H1 (cell line): ENCODE data around the gene SMARCAL1. TPM values are rescaled to one million over a fixed set of nuclear protein-coding genes. Genes with fewer than 3 reads are reported as not detected.

Experiments
- CTCF ChIA-PET: fragments of 300-600 bp; sonication (Branson Sonifier 250); formaldehyde crosslinking; loops from one replicate; lab custom pipeline; 2021; ENCODE audit not compliant: partially characterized antibody; lab: Charles Lee
- POLR2A ChIA-PET: fragments of 300-600 bp; sonication (Branson Sonifier 250); formaldehyde crosslinking; loops from one replicate; lab custom pipeline; 2021; ENCODE audit warnings: inconsistent platforms; ENCODE audit not compliant: partially characterized antibody; lab: Charles Lee
- DNase-seq, 2 experiments: peaks; one replicate each; pipeline versions ENCODE4 v3.0.0 to v3.0.0-alpha.2; 2010 to 2022; ENCODE audit warnings: low spot score in 2 of 2, low read depth in 1 of 2, mixed read lengths in 1 of 2
- FAIRE-seq: peaks from 2 replicates; lab custom pipeline; 2011; peaks lifted over from hg19 to GRCh38; lab: Jason Lieb, UNC
- H2AFZ ChIP-seq: 2 replicates; pipeline ENCODE4 v1.8.1; 2012; ENCODE audit warnings: low read length, inconsistent platforms
- H2AK5ac ChIP-seq: 2 replicates; pipeline ENCODE4 v1.6.1; 2013; ENCODE audit warnings: low read depth, low read length
- H2BK120ac ChIP-seq: replicated peaks from 2 replicates; pipeline ENCODE3; 2013; ENCODE audit warnings: low read depth, low read length, inconsistent platforms
- H2BK12ac ChIP-seq: 2 replicates; pipeline ENCODE4 v1.6.1; 2013; ENCODE audit warnings: low read depth, low read length
- H2BK15ac ChIP-seq: 2 replicates; pipeline ENCODE4 v1.6.1; 2013; ENCODE audit warnings: low read length
- H2BK20ac ChIP-seq: 2 replicates; pipeline ENCODE4 v1.6.1; 2013; ENCODE audit warnings: low read length
- H2BK5ac ChIP-seq: 2 replicates; pipeline ENCODE4 v1.6.1; 2013; ENCODE audit warnings: low read depth, low read length
- H3K14ac ChIP-seq: 2 replicates; pipeline ENCODE4 v1.6.1; 2013; ENCODE audit warnings: inconsistent platforms; ENCODE audit not compliant: insufficient read length
- H3K18ac ChIP-seq: 2 replicates; pipeline ENCODE4 v1.6.1; 2013; ENCODE audit warnings: low read length; ENCODE audit errors: extremely low read depth
- H3K23ac ChIP-seq: 2 replicates; pipeline ENCODE4 v1.6.1; 2013; ENCODE audit warnings: inconsistent platforms; ENCODE audit not compliant: insufficient read length
- H3K23me2 ChIP-seq: 2 replicates; pipeline ENCODE4 v1.6.1; 2013; ENCODE audit warnings: low read depth, low read length
- H3K27ac ChIP-seq: 2 replicates; pipeline ENCODE4 v1.6.1; 2011; ENCODE audit warnings: low read depth, low read length, inconsistent platforms
- H3K27me3 ChIP-seq, 4 experiments: replicated peaks in 1 of 4; 1 replicate in 1 of 4; 2 replicates in 3 of 4; pipeline versions ENCODE4 v1.6.1 to v1.8.1; 2011 to 2013; ENCODE audit warnings: low read length in 3 of 4, mild to moderate bottlenecking in 3 of 4, inconsistent platforms in 2 of 4, mixed read lengths in 2 of 4, moderate library complexity in 1 of 4; ENCODE audit not compliant: control insufficient read depth in 3 of 4, insufficient read depth in 3 of 4; ENCODE audit errors: extremely low read depth in 1 of 4
- H3K36me3 ChIP-seq, 4 experiments: 2 replicates each; pipeline versions ENCODE4 v1.6.1 to v1.8.1; 2011 to 2013; ENCODE audit warnings: mild to moderate bottlenecking in 4 of 4, low read length in 3 of 4, moderate library complexity in 2 of 4, control low read depth in 1 of 4, inconsistent platforms in 1 of 4; ENCODE audit not compliant: insufficient read depth in 4 of 4, control insufficient read depth in 2 of 4
- H3K4ac ChIP-seq: replicated peaks from 2 replicates; pipeline ENCODE3; 2013; ENCODE audit warnings: low read length, low read depth, mixed read lengths, inconsistent platforms; ENCODE audit not compliant: insufficient read length
- H3K4me1 ChIP-seq, 4 experiments: replicated peaks in 1 of 4; 1 replicate in 1 of 4; 2 replicates in 3 of 4; pipeline versions ENCODE4 v1.6.1 to v1.8.1; 2011 to 2013; ENCODE audit warnings: low read length in 3 of 4, inconsistent platforms in 2 of 4, mixed read lengths in 1 of 4; ENCODE audit not compliant: insufficient read depth in 4 of 4, control insufficient read depth in 3 of 4
- H3K4me2 ChIP-seq, 2 experiments: 2 replicates each; pipeline versions ENCODE4 v1.6.1 to v1.8.1; 2011 to 2013; ENCODE audit warnings: low read depth in 2 of 2, low read length in 2 of 2, control low read depth in 1 of 2, inconsistent platforms in 1 of 2, mild to moderate bottlenecking in 1 of 2; ENCODE audit not compliant: insufficient read depth in 1 of 2
- H3K4me3 ChIP-seq, 4 experiments: fragments of 200-600, 300-600 bp in 1 of 4; sonication (generic), shearing (Covaris generic), sonication (Bioruptor Twin) in 1 of 4; 2 replicates each; pipeline versions ENCODE4 v1.5.1 to v1.8.1; 2011 to 2016; ENCODE audit warnings: low read length in 4 of 4, low read depth in 3 of 4, control low read depth in 2 of 4, inconsistent platforms in 2 of 4, mild to moderate bottlenecking in 2 of 4, mixed read lengths in 1 of 4, moderate library complexity in 1 of 4; ENCODE audit not compliant: insufficient read depth in 2 of 4; ENCODE audit errors: extremely low read depth in 1 of 4
- H3K56ac ChIP-seq: replicated peaks from 2 replicates; pipeline ENCODE3; 2013; ENCODE audit warnings: low read depth, mild to moderate bottlenecking, mixed read lengths, low read length, inconsistent platforms; ENCODE audit not compliant: insufficient read length
- H3K79me1 ChIP-seq: 2 replicates; pipeline ENCODE4 v1.6.1; 2013; ENCODE audit warnings: low read depth, low read length, control low read depth
- H3K79me2 ChIP-seq, 2 experiments: 2 replicates each; pipeline versions ENCODE4 v1.6.1 to v1.8.1; 2012 to 2013; ENCODE audit warnings: low read length in 2 of 2, mild to moderate bottlenecking in 2 of 2, inconsistent platforms in 1 of 2; ENCODE audit not compliant: insufficient read depth in 2 of 2, control insufficient read depth in 1 of 2
- H3K9ac ChIP-seq, 4 experiments: replicated peaks in 1 of 4; 1 replicate in 1 of 4; 2 replicates in 3 of 4; pipeline versions ENCODE4 v1.6.1 to v1.8.1; 2011 to 2013; ENCODE audit warnings: low read depth in 3 of 4, low read length in 3 of 4, control low read depth in 2 of 4, mild to moderate bottlenecking in 2 of 4, moderate library complexity in 2 of 4, inconsistent platforms in 1 of 4; ENCODE audit errors: extremely low read depth in 1 of 4
- H3K9me3 ChIP-seq, 2 experiments: 2 replicates each; pipeline versions ENCODE4 v1.6.1 to v1.8.1; 2012 to 2013; ENCODE audit warnings: mild to moderate bottlenecking in 2 of 2, moderate library complexity in 2 of 2, control low read depth in 1 of 2, inconsistent platforms in 1 of 2, low read depth in 1 of 2, low read length in 1 of 2, mixed read lengths in 1 of 2; ENCODE audit not compliant: insufficient read depth in 2 of 2
- H4K20me1 ChIP-seq, 2 experiments: replicated peaks in 1 of 2; 2 replicates each; pipeline versions ENCODE3 to v1.8.1; 2011 to 2013; ENCODE audit warnings: inconsistent platforms in 2 of 2, low read length in 2 of 2, mild to moderate bottlenecking in 1 of 2; ENCODE audit not compliant: insufficient read depth in 2 of 2, control insufficient read depth in 1 of 2
- H4K5ac ChIP-seq: 2 replicates; pipeline ENCODE4 v1.6.1; 2013; ENCODE audit warnings: low read length, low read depth, mixed read lengths, inconsistent platforms; ENCODE audit not compliant: insufficient read length
- H4K8ac ChIP-seq: 2 replicates; pipeline ENCODE4 v1.8.0; 2013; ENCODE audit warnings: mild to moderate bottlenecking, moderate library complexity, low read length, inconsistent platforms; ENCODE audit not compliant: insufficient read depth; ENCODE audit errors: extremely low read depth
- H4K91ac ChIP-seq: replicated peaks from 2 replicates; pipeline ENCODE3; 2013; ENCODE audit warnings: low read length, mixed read lengths, inconsistent platforms; ENCODE audit not compliant: insufficient read length
- ASH2L ChIP-seq: fragments of 200-600, 300-600 bp; sonication (generic); IDR thresholded peaks from one replicate; pipeline ENCODE4 v1.7.1; 2017; ENCODE audit warnings: low read length
- KDM1A ChIP-seq: fragments of 200-600, 300-600 bp; sonication (generic); IDR thresholded peaks from 2 replicates; pipeline ENCODE4 v1.7.1; 2016; ENCODE audit warnings: mild to moderate bottlenecking, low read length, borderline replicate concordance
- MAFK ChIP-seq: IDR thresholded peaks from 2 replicates; pipeline ENCODE4 v1.6.1; 2012; ENCODE audit warnings: low read depth, mild to moderate bottlenecking, improper control_type of control experiment, low read length
- SRF ChIP-seq: IDR thresholded peaks from 2 replicates; pipeline ENCODE4 v1.6.1; 2011; ENCODE audit warnings: mild to moderate bottlenecking, low read depth, low read length, moderate library complexity
- TAF7 ChIP-seq: optimal IDR thresholded peaks from 2 replicates; pipeline ENCODE3; 2011; ENCODE audit warnings: low read depth, mild to moderate bottlenecking, inconsistent platforms, low read length, moderate library complexity, borderline replicate concordance
- TCF12 ChIP-seq: IDR thresholded peaks from 2 replicates; pipeline ENCODE4 v1.6.1; 2011; ENCODE audit warnings: low read depth, mild to moderate bottlenecking, low read length
- YY1 ChIP-seq: IDR thresholded peaks from 2 replicates; pipeline ENCODE4 v1.6.1; 2011; ENCODE audit warnings: low read depth, mild to moderate bottlenecking, low read length
- WGBS, 2 experiments: shearing (Covaris generic) in 1 of 2; methylation state at CpG; one replicate each; pipeline versions ENCODE4 v1.1.6 to v1.1.7; 2013 to 2015; ENCODE audit warnings: low lambda C conversion rate in 2 of 2, mixed read lengths in 2 of 2, inconsistent platforms in 1 of 2, low coverage in 1 of 2, missing lambda C conversion rate in 1 of 2; ENCODE audit not compliant: insufficient replicate concordance in 2 of 2, insufficient coverage in 1 of 2, insufficient read length in 1 of 2; ENCODE audit errors: extremely low coverage in 1 of 2, missing lambda C conversion rate in 1 of 2; 5-methylcytosine and 5-hydroxymethylcytosine counted together
- polyA plus RNA-seq, 7 experiments: library from polyadenylated mRNA; depleted of rRNA in 3 of 7; stranded (reverse) in 5 of 7; unstranded in 2 of 7; fragments of >200 nt in 5 of 7; fragments of 200-250 nt in 2 of 7; gene quantifications; 1 replicate in 5 of 7; 2 replicates in 1 of 7; 4 replicates in 1 of 7; pipeline versions ENCODE4 v1.2.1 to v1.2.3, GENCODE V29; 2011 to 2013; ENCODE audit warnings: missing spikeins in 2 of 7, mixed read lengths in 2 of 7
- total RNA-seq: library from RNA; stranded (reverse); fragmentation: NEBNext Ultra II Directional; extraction: Animal tissue kit (Norgen Biotek cat#: 25700); gene quantifications from 2 replicates; pipeline ENCODE4 v1.2.1, GENCODE V29; 2021
- TF ChIP-seq, protein P1 (sequence below), 3 experiments: IDR thresholded peaks; 1 replicate in 2 of 3; 2 replicates in 1 of 3; pipeline versions ENCODE4 v1.5.1 to v1.6.1; 2011; ENCODE audit warnings: low read length in 3 of 3, mild to moderate bottlenecking in 3 of 3, inconsistent platforms in 2 of 3, low read depth in 1 of 3, moderate library complexity in 1 of 3; ENCODE audit not compliant: insufficient read depth in 1 of 3; ENCODE audit errors: control extremely low read depth in 1 of 3

Gene SMARCAL1
- total and polyA plus RNA-seq, 2 of the 8 experiments (the other 6 are each of a cell fraction or from before 2014, with no cell fraction given): 17.6 to 17.9 TPM

DNA sequence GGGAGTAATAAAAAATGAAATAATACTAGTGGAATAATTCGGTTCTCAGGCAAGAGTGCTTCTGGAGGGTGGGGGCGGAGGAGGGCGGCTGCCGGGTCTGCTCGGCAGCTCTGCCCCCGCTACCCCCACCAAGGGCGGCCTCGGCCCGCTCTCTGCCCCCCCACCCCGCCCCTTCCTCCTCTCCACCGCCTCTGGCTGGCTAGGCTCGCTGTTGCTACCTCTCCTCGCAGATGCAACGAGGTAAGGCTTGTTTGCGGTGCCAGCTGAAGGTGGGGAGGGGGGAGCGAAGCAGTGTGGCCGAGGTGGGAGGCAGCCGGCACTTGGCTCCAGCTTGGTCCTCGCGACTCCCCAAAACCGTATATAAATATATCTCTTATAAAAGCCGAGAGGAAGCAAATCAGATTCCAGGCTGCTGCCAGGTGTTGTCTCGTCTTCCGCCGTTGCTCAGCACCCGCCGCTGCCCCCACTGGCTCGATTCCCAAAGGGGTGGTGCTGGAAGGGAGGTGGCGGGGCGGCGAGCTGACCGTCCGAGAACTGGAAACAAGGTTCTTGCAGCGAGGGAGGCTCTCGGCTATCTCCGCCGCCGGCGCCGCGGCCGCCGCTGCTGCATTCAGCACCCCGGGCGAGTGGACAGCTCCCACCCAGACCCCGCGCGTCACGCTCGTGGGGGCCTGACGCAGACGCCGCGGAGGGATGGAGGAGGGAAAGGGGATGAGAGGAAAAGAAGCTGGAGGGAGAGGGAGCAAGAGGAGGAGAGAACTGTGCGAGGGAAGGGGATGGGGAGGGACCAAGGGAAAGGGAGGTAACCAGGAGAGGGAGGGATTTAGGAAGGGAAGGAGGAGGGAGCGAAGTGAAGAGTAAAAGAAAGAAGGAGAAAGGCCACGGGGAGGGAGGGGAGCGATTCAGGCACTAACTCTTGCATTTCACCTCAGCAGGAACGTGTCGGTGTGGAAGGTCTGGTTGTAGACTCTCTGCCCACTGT is 40.3 kb upstream of the SMARCAL1 start, which contains the start of gene MARCHF4:
MARCHF4 (minus strand) TSS at position 763 of the 982 bp plus-strand sequence. CDS start 2,223 bp downstream, outside the sequence.
- H2AK5ac ChIP-seq: no peak within 1 kb of the TSS
- 0 out of 2 replicates have a peak within 1 kb of the TSS, but pooled peaks have one; percentile 7 for H4K8ac ChIP-seq
- no peak within 1 kb of the TSS for H2BK12ac ChIP-seq
- H2AFZ ChIP-seq: 0 out of 2 replicates have a peak within 1 kb of the TSS, but pooled peaks have one; percentile 5
- H3K79me2 ChIP-seq: no peaks in the 10 kb centered on the region
- no peak for FAIRE-seq
- no peak within 1 kb of the TSS for H2BK15ac ChIP-seq
- CTCF ChIA-PET: interaction anchor here (0.7 to 3.9 kb wide), 11 partner anchors 18 to 147 kb away, joined by 3 to 24 read pairs (median 3); no protein-coding TSS in a partner anchor
- H3K4me2 ChIP-seq: peak within 1 kb of the TSS; percentile 77 to 96
- no peak within 1 kb of the TSS for H3K18ac ChIP-seq
- H4K20me1 ChIP-seq: no peaks in the 10 kb centered on the region
- no peak within 1 kb of the TSS for H4K5ac ChIP-seq
- DNase-seq: peak; percentile 34 to 97
- no peak within 1 kb of the TSS; the same call in 1 of the 2 replicates for H2BK5ac ChIP-seq
- H3K9me3 ChIP-seq: no peaks in the 10 kb centered on the region
- H3K4me1 ChIP-seq: peaks cover 4 to 10% (median 5%) of the 10 kb centered on the region in 4 experiments; a peak in 5 of 7 replicates
- no peak within 1 kb of the TSS for H2BK120ac ChIP-seq
- peak within 1 kb of the TSS in 2 of 4 experiments; percentile 11 to 13; a peak in 3 of 7 replicates for H3K9ac ChIP-seq
- H3K23ac ChIP-seq: no peak within 1 kb of the TSS
- no peak within 1 kb of the TSS for H3K14ac ChIP-seq
- H3K56ac ChIP-seq: no peak within 1 kb of the TSS
- H3K36me3 ChIP-seq: no peaks in the 10 kb centered on the region
- H3K4ac ChIP-seq: no peak within 1 kb of the TSS
- no peaks in the 10 kb centered on the region for H3K79me1 ChIP-seq
- H4K91ac ChIP-seq: no peak within 1 kb of the TSS
- POLR2A ChIA-PET: interaction anchor here (0.9 to 1.8 kb wide), 10 partner anchors 9 to 151 kb away, joined by 3 to 5 read pairs (median 4); partner anchors contain the start of gene RPL37A
- H3K23me2 ChIP-seq: peaks cover 17% of the 10 kb centered on the region; the same call in 1 of the 2 replicates
- H2BK20ac ChIP-seq: no peak within 1 kb of the TSS
- no peak within 1 kb of the TSS for H3K27ac ChIP-seq
- H3K4me3 ChIP-seq: peak within 1 kb of the TSS; percentile 66 to 74 (median 71)
- peaks cover 0 to 9% (median 0%) of the 10 kb centered on the region in 4 experiments; a peak in 4 of 7 replicates for H3K27me3 ChIP-seq
- 1% methylated on average over 39 of the region's 60 CpGs; no CpG with 5 or more reads in 1 of the 2 experiments for WGBS, 2 experiments
- TF ChIP-seq SRF (no peak), ASH2L (peak; percentile 99), YY1 (peak; percentile 80), MAFK (no peak), KDM1A (peak; percentile 94), TAF7 (peak; percentile 80), TCF12 (0 out of 2 replicates have a peak, but pooled peaks have one; percentile 43)
- TF ChIP-seq, protein P1, sequence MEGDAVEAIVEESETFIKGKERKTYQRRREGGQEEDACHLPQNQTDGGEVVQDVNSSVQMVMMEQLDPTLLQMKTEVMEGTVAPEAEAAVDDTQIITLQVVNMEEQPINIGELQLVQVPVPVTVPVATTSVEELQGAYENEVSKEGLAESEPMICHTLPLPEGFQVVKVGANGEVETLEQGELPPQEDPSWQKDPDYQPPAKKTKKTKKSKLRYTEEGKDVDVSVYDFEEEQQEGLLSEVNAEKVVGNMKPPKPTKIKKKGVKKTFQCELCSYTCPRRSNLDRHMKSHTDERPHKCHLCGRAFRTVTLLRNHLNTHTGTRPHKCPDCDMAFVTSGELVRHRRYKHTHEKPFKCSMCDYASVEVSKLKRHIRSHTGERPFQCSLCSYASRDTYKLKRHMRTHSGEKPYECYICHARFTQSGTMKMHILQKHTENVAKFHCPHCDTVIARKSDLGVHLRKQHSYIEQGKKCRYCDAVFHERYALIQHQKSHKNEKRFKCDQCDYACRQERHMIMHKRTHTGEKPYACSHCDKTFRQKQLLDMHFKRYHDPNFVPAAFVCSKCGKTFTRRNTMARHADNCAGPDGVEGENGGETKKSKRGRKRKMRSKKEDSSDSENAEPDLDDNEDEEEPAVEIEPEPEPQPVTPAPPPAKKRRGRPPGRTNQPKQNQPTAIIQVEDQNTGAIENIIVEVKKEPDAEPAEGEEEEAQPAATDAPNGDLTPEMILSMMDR (IDR thresholded peaks at IDR 0.05; ENCODE audit: control extremely low read depth in 1 of 3, insufficient read depth in 1 of 3, low read depth in 1 of 3, low read length in 3 of 3): no peak
